ENCODE data around the gene DNAJB2.
A peak's percentile ranks its signal among the peaks of the same experiment; 100 is the strongest.

Gene DNAJB2

GRCh38 chr2:219272356-219272755, 6.8 kb upstream of the DNAJB2 start:
- H3K4me1 Mint-ChIP-seq (ENCODE audit: low read depth), result peaks cover 4% of the 10 kb centered on the region
- H3K36me3 Mint-ChIP-seq (ENCODE audit: low read depth), result no peaks in the 10 kb centered on the region
- no peak overlapping the region for H3K27ac Mint-ChIP-seq
- no peak for DNase-seq
- H3K9me3 Mint-ChIP-seq, result no peaks in the 10 kb centered on the region
- no peak overlapping the region for H3K4me3 Mint-ChIP-seq
- H3K27me3 Mint-ChIP-seq, result no peaks in the 10 kb centered on the region

GRCh38 chr2:219272995-219273394, 6.2 kb upstream of the DNAJB2 start:
- no peaks in the 10 kb centered on the region for H3K27me3 Mint-ChIP-seq
- no peak for DNase-seq
- H3K4me1 Mint-ChIP-seq (ENCODE audit: low read depth), result peaks cover 11% of the 10 kb centered on the region
- no peak overlapping the region for H3K4me3 Mint-ChIP-seq
- H3K9me3 Mint-ChIP-seq, result no peaks in the 10 kb centered on the region
- H3K27ac Mint-ChIP-seq, result no peak overlapping the region
- no peaks in the 10 kb centered on the region for H3K36me3 Mint-ChIP-seq (ENCODE audit: low read depth)

GRCh38 chr2:219273937-219274336, 5.2 kb upstream of the DNAJB2 start:
- Mint-ChIP-seq H3K4me3 (no peak overlapping the region), H3K36me3 (ENCODE audit: low read depth) (no peaks in the 10 kb centered on the region), H3K9me3 (no peaks in the 10 kb centered on the region), H3K4me1 (ENCODE audit: low read depth) (peaks cover 20% of the 10 kb centered on the region), H3K27ac (no peak overlapping the region), H3K27me3 (no peaks in the 10 kb centered on the region)
- no peak for DNase-seq

- DNase-seq, result no peak
- peaks cover 20% of the 10 kb centered on the region for H3K4me1 Mint-ChIP-seq (ENCODE audit: low read depth)
- no peaks in the 10 kb centered on the region for H3K27me3 Mint-ChIP-seq
- H3K27ac Mint-ChIP-seq, result no peak overlapping the region
- H3K4me3 Mint-ChIP-seq, result no peak overlapping the region
- H3K36me3 Mint-ChIP-seq (ENCODE audit: low read depth), result no peaks in the 10 kb centered on the region
- H3K9me3 Mint-ChIP-seq, result no peaks in the 10 kb centered on the region
These were observed 4.7 kb upstream of the DNAJB2 start for GRCh38 chr2:219274361-219274921.

- H3K9me3 Mint-ChIP-seq, result no peaks in the 10 kb centered on the region
- peaks cover 41% of the 10 kb centered on the region for H3K4me1 Mint-ChIP-seq (ENCODE audit: low read depth)
- H3K36me3 Mint-ChIP-seq (ENCODE audit: low read depth), result peaks cover 28% of the 10 kb centered on the region
- no peaks in the 10 kb centered on the region for H3K27me3 Mint-ChIP-seq
- peak; percentile 88 for DNase-seq
- peak overlapping the region; percentile 96 for H3K27ac Mint-ChIP-seq
- peak overlapping the region; percentile 86 for H3K4me3 Mint-ChIP-seq
These were observed 1.2 kb upstream of the DNAJB2 start for GRCh38 chr2:219277703-219278654.

GRCh38 chr2:219278655-219279150, 463 bp upstream of the DNAJB2 start:
- H3K4me3 Mint-ChIP-seq, result peak overlapping the region; percentile 86
- no peaks in the 10 kb centered on the region for H3K27me3 Mint-ChIP-seq
- H3K36me3 Mint-ChIP-seq (ENCODE audit: low read depth), result peaks cover 35% of the 10 kb centered on the region
- H3K27ac Mint-ChIP-seq, result peak overlapping the region; percentile 96
- H3K9me3 Mint-ChIP-seq, result no peaks in the 10 kb centered on the region
- DNase-seq, result no peak
- peaks cover 42% of the 10 kb centered on the region for H3K4me1 Mint-ChIP-seq (ENCODE audit: low read depth)

- Mint-ChIP-seq H3K27me3 (no peaks in the 10 kb centered on the region), H3K4me1 (ENCODE audit: low read depth) (peaks cover 43% of the 10 kb centered on the region), H3K36me3 (ENCODE audit: low read depth) (peaks cover 45% of the 10 kb centered on the region)
These were observed 850 bp downstream of the DNAJB2 start for GRCh38 chr2:219279916-219280516.

GRCh38 chr2:219280651-219281050, 1.5 kb downstream of the DNAJB2 start:
- Mint-ChIP-seq H3K27ac (peak overlapping the region; percentile 95), H3K36me3 (ENCODE audit: low read depth) (peaks cover 51% of the 10 kb centered on the region), H3K4me3 (peak overlapping the region; percentile 86), H3K27me3 (no peaks in the 10 kb centered on the region), H3K9me3 (no peaks in the 10 kb centered on the region), H3K4me1 (ENCODE audit: low read depth) (peaks cover 43% of the 10 kb centered on the region)
- DNase-seq, result no peak

More at GRCh38 chr2:219279916-219280516, 850 bp downstream of the DNAJB2 start:
- Mint-ChIP-seq H3K27ac (peak overlapping the region; percentile 95), H3K4me3 (peak overlapping the region; percentile 86), H3K9me3 (no peaks in the 10 kb centered on the region)
- DNase-seq, result no peak

- H3K27me3 Mint-ChIP-seq, result no peaks in the 10 kb centered on the region
- no peaks in the 10 kb centered on the region for H3K9me3 Mint-ChIP-seq
- peaks cover 45% of the 10 kb centered on the region for H3K4me1 Mint-ChIP-seq (ENCODE audit: low read depth)
- H3K36me3 Mint-ChIP-seq (ENCODE audit: low read depth), result peaks cover 56% of the 10 kb centered on the region
- H3K4me3 Mint-ChIP-seq, result no peak overlapping the region
- no peak for DNase-seq
- H3K27ac Mint-ChIP-seq, result peak overlapping the region; percentile 34
These were observed 2.4 kb downstream of the DNAJB2 start for GRCh38 chr2:219281588-219281987.

GRCh38 chr2:219282375-219282774, 3.2 kb downstream of the DNAJB2 start:
- peaks cover 57% of the 10 kb centered on the region for H3K36me3 Mint-ChIP-seq (ENCODE audit: low read depth)
- no peak for DNase-seq
- no peak overlapping the region for H3K27ac Mint-ChIP-seq
- no peaks in the 10 kb centered on the region for H3K9me3 Mint-ChIP-seq
- no peak overlapping the region for H3K4me3 Mint-ChIP-seq
- H3K4me1 Mint-ChIP-seq (ENCODE audit: low read depth), result peaks cover 40% of the 10 kb centered on the region
- H3K27me3 Mint-ChIP-seq, result no peaks in the 10 kb centered on the region

GRCh38 chr2:219282943-219283581, 3.9 kb downstream of the DNAJB2 start:
- Mint-ChIP-seq H3K9me3 (no peaks in the 10 kb centered on the region), H3K36me3 (ENCODE audit: low read depth) (peaks cover 57% of the 10 kb centered on the region), H3K4me3 (no peak overlapping the region), H3K4me1 (ENCODE audit: low read depth) (peaks cover 33% of the 10 kb centered on the region), H3K27ac (peak overlapping the region; percentile 59), H3K27me3 (no peaks in the 10 kb centered on the region)
- DNase-seq, result no peak

GRCh38 chr2:219284501-219285372, 5.6 kb downstream of the DNAJB2 start:
- peaks cover 57% of the 10 kb centered on the region for H3K36me3 Mint-ChIP-seq (ENCODE audit: low read depth)
- no peak overlapping the region for H3K4me3 Mint-ChIP-seq
- no peak overlapping the region for H3K27ac Mint-ChIP-seq
- no peak for DNase-seq
- peaks cover 23% of the 10 kb centered on the region for H3K4me1 Mint-ChIP-seq (ENCODE audit: low read depth)
- H3K27me3 Mint-ChIP-seq, result no peaks in the 10 kb centered on the region
- H3K9me3 Mint-ChIP-seq, result no peaks in the 10 kb centered on the region

GRCh38 chr2:219285373-219285735, 6.2 kb downstream of the DNAJB2 start:
- Mint-ChIP-seq H3K9me3 (no peaks in the 10 kb centered on the region), H3K27me3 (no peaks in the 10 kb centered on the region), H3K4me3 (no peak overlapping the region), H3K36me3 (ENCODE audit: low read depth) (peaks cover 54% of the 10 kb centered on the region), H3K27ac (peak overlapping the region; percentile 60), H3K4me1 (ENCODE audit: low read depth) (peaks cover 16% of the 10 kb centered on the region)
- no peak for DNase-seq

All from activated T-cell treated with anti-CD3 and anti-CD28 coated beads, Interleukin-2, amount 50 U/mL, for 24 hours (primary cell).